ENCODE data around the gene ZNF280A.
"Not testable (repeated sequence)": the region's sequence is repeated elsewhere in the genome, so short reads cannot be mapped to it uniquely, and the experiment has no call there.

GRCh38 chr22:22468794-22469469 is 51.1 kb downstream of the ZNF280A start:
- not testable (repeated sequence) for TF ChIP-seq POLR2A (IDR thresholded peaks at IDR 0.05; ENCODE audit: low read length); GATA1 (IDR thresholded peaks at IDR 0.05; ENCODE audit: low read depth, low read length)

All from erythroblast (primary cell).